GM18858 (cell line): ENCODE measurements around the gene CNTROB.
A peak's percentile ranks its signal among the peaks of the same experiment; 100 is the strongest.
"Not testable (repeated sequence)": the region's sequence is repeated elsewhere in the genome, so short reads cannot be mapped to it uniquely, and the experiment has no call there.

Experiments
- ATAC-seq: cut with Tn5 transposase; IDR thresholded peaks from one replicate; pipeline ENCODE4 v1.9.1; 2021; ENCODE audit not compliant: unreplicated experiment

Gene CNTROB

GRCh38 chr17:7944326-7944725, 12.3 kb downstream of the CNTROB start:
- no peak for ATAC-seq

GRCh38 chr17:7945651-7946050, 13.6 kb downstream of the CNTROB start:
- ATAC-seq: no peak

- no peak for ATAC-seq
Measured at GRCh38 chr17:7946441-7946840, 14.4 kb downstream of the CNTROB start.

- ATAC-seq: no peak
Measured at GRCh38 chr17:7947651-7948050, 15.6 kb downstream of the CNTROB start.

GRCh38 chr17:7950578-7950977, 18.6 kb downstream of the CNTROB start:
- no peak for ATAC-seq

- ATAC-seq: peak; percentile 58
Measured at GRCh38 chr17:7951143-7951792, 19.3 kb downstream of the CNTROB start.

GRCh38 chr17:7953266-7953665, 21.3 kb downstream of the CNTROB start:
- ATAC-seq: not testable (repeated sequence)

GRCh38 chr17:7955414-7956227, 23.6 kb downstream of the CNTROB start:
- ATAC-seq: no peak

- no peak for ATAC-seq
Measured at GRCh38 chr17:7956228-7956965, 24.4 kb downstream of the CNTROB start.

- ATAC-seq: no peak
Measured at GRCh38 chr17:7959503-7960253, 27.7 kb downstream of the CNTROB start.

GRCh38 chr17:7961421-7961820, 29.4 kb downstream of the CNTROB start:
- no peak for ATAC-seq

GRCh38 chr17:7967751-7968150, 35.7 kb downstream of the CNTROB start:
- ATAC-seq: no peak

GRCh38 chr17:7969433-7969832, 37.4 kb downstream of the CNTROB start:
- no peak for ATAC-seq

- ATAC-seq: no peak
Measured at GRCh38 chr17:7971651-7972050, 39.6 kb downstream of the CNTROB start.

GRCh38 chr17:7972131-7972785, 40.3 kb downstream of the CNTROB start:
- ATAC-seq: no peak

GRCh38 chr17:7974638-7975131, 42.7 kb downstream of the CNTROB start:
- no peak for ATAC-seq

GRCh38 chr17:7977039-7977438, 45.0 kb downstream of the CNTROB start:
- ATAC-seq: no peak

GRCh38 chr17:7977805-7978204, 45.8 kb downstream of the CNTROB start:
- ATAC-seq: no peak

GRCh38 chr17:7982173-7982572, 50.2 kb downstream of the CNTROB start:
- no peak for ATAC-seq

- ATAC-seq: no peak
Measured at GRCh38 chr17:7982666-7983065, 50.7 kb downstream of the CNTROB start.
